GM12878 (cell line): ENCODE data around the gene MCEMP1. TPM values are rescaled to one million over a fixed set of nuclear protein-coding genes. Genes with fewer than 3 reads are reported as not detected.

Experiments
- E2F8 ChIP-seq: fragments of 450-650 bp; IDR thresholded peaks from 2 replicates; pipeline ENCODE4 v1.6.1; 2018; ENCODE audit warnings: mild to moderate bottlenecking, low read depth, moderate library complexity; ENCODE audit not compliant: partially characterized antibody
- MTA3 ChIP-seq: IDR thresholded peaks from 2 replicates; pipeline ENCODE4 v1.6.1; 2012; ENCODE audit warnings: low read length, inconsistent platforms, borderline replicate concordance
- TARDBP ChIP-seq: IDR thresholded peaks from 2 replicates; pipeline ENCODE4 v1.6.1; 2016; ENCODE audit warnings: borderline replicate concordance
- ZBTB33 ChIP-seq: fragments of 450-650 bp; IDR thresholded peaks from 2 replicates; pipeline ENCODE4 v1.6.1; 2017; ENCODE audit warnings: mild to moderate bottlenecking
- polyA plus RNA-seq, 11 experiments: library from polyadenylated mRNA; depleted of rRNA in 4 of 11; unstranded in 6 of 11; stranded (reverse) in 5 of 11; fragments of >200 nt; fragmentation: Nextera tagmentation in 4 of 11; fragmentation: Illumina TruSeq in 1 of 11; extraction: Ambion mirVana in 4 of 11; extraction: Trizol in 1 of 11; gene quantifications; 1 replicate in 1 of 11; 2 replicates in 10 of 11; pipeline versions ENCODE4 v1.2.1 to v1.2.3, GENCODE V29; 2011 to 2016; ENCODE audit warnings: inconsistent platforms in 2 of 11, missing spikeins in 2 of 11, low read depth in 1 of 11
- total RNA-seq, 4 experiments: library from RNA; depleted of rRNA in 3 of 4; stranded (reverse); fragments of >200 nt in 3 of 4; fragmentation: Illumina TruSeq in 1 of 4; extraction: Trizol in 1 of 4; gene quantifications; 2 replicates each; pipeline versions ENCODE4 v1.2.1 to v1.2.3, GENCODE V29; 2013 to 2021

MCEMP1 gene
- total and polyA plus RNA-seq, 10 of the 15 experiments (the other 5 are each of a cell fraction or from before 2014, with no cell fraction given), result 0.08 to 0.55 (median 0.26) TPM; not detected in 1

GRCh38 chr19:7680606-7681339, 3.9 kb downstream of the MCEMP1 start, which contains the start of gene TRAPPC5 (continued):
- TF ChIP-seq ZBTB33 (no peak), MTA3 (no peak), TARDBP (no peak), E2F8 (no peak)
